H9 (cell line): ENCODE results near the gene LIG4. TPM values are rescaled to one million over a fixed set of nuclear protein-coding genes. Genes with fewer than 3 reads are reported as not detected.

Source experiments
- DNase-seq: peaks from one replicate; pipeline ENCODE4 v3.0.0-alpha.2; 2017
- H2AFZ ChIP-seq: one replicate; pipeline ENCODE4 v1.6.1; 2013; ENCODE audit warnings: mild to moderate bottlenecking, low read length, control low read depth, moderate library complexity
- H2AK5ac ChIP-seq: 2 replicates; pipeline ENCODE4 v1.6.1; 2013; ENCODE audit warnings: low read length, control low read depth, mixed read lengths; ENCODE audit not compliant: insufficient read length
- H2BK120ac ChIP-seq: one replicate; pipeline ENCODE4 v1.6.1; 2013; ENCODE audit warnings: low read depth, mild to moderate bottlenecking, low read length, control low read depth, inconsistent platforms; ENCODE audit not compliant: poor library complexity, severe bottlenecking
- H2BK12ac ChIP-seq: 2 replicates; pipeline ENCODE4 v1.6.1; 2013; ENCODE audit warnings: low read length, control low read depth, mixed read lengths, low read depth; ENCODE audit not compliant: insufficient read length
- H2BK15ac ChIP-seq: 2 replicates; pipeline ENCODE4 v1.6.1; 2013; ENCODE audit warnings: low read depth, low read length, control low read depth
- H2BK20ac ChIP-seq: one replicate; pipeline ENCODE4 v1.6.1; 2013; ENCODE audit warnings: low read depth, mild to moderate bottlenecking, low read length, control low read depth, inconsistent platforms; ENCODE audit not compliant: poor library complexity, severe bottlenecking
- H2BK5ac ChIP-seq: 2 replicates; pipeline ENCODE4 v1.6.1; 2013; ENCODE audit warnings: low read length, control low read depth, mixed read lengths; ENCODE audit not compliant: insufficient read length
- H3K14ac ChIP-seq: 2 replicates; pipeline ENCODE4 v1.6.1; 2013; ENCODE audit warnings: low read length, control low read depth; ENCODE audit not compliant: insufficient read depth
- H3K18ac ChIP-seq: 2 replicates; pipeline ENCODE4 v1.6.1; 2013; ENCODE audit warnings: low read depth, mild to moderate bottlenecking, mixed read lengths, low read length, control low read depth; ENCODE audit not compliant: insufficient read length
- H3K23ac ChIP-seq: 2 replicates; pipeline ENCODE4 v1.6.1; 2013; ENCODE audit warnings: low read length, control low read depth, mixed read lengths, low read depth; ENCODE audit not compliant: insufficient read length
- H3K23me2 ChIP-seq: 2 replicates; pipeline ENCODE4 v1.6.1; 2013; ENCODE audit warnings: low read depth, mild to moderate bottlenecking, mixed read lengths, low read length, control low read depth; ENCODE audit not compliant: insufficient read length, poor library complexity, severe bottlenecking
- H3K27ac ChIP-seq: 2 replicates; pipeline ENCODE4 v1.5.1; 2013; ENCODE audit warnings: low read length, control low read depth, mixed read lengths, low read depth; ENCODE audit not compliant: insufficient read length
- H3K27me3 ChIP-seq: 2 replicates; pipeline ENCODE4 v1.6.1; 2013; ENCODE audit warnings: low read length, control low read depth, inconsistent platforms; ENCODE audit not compliant: insufficient read depth
- H3K4ac ChIP-seq: 2 replicates; pipeline ENCODE4 v1.6.1; 2013; ENCODE audit warnings: low read depth, mild to moderate bottlenecking, control low read depth, inconsistent platforms, low read length, moderate library complexity
- H3K4me1 ChIP-seq: 2 replicates; pipeline ENCODE4 v1.6.1; 2013; ENCODE audit warnings: low read length, control low read depth, inconsistent platforms; ENCODE audit not compliant: insufficient read depth
- H3K4me2 ChIP-seq: 2 replicates; pipeline ENCODE4 v1.6.1; 2013; ENCODE audit warnings: low read length, control low read depth, mixed read lengths; ENCODE audit not compliant: insufficient read length, insufficient read depth
- H3K56ac ChIP-seq: 2 replicates; pipeline ENCODE4 v1.6.1; 2013; ENCODE audit warnings: low read depth, mild to moderate bottlenecking, mixed read lengths, low read length, control low read depth; ENCODE audit not compliant: insufficient read length
- H3K79me1 ChIP-seq: 2 replicates; pipeline ENCODE4 v1.6.1; 2013; ENCODE audit warnings: low read depth, mild to moderate bottlenecking, moderate library complexity, low read length, control low read depth, inconsistent platforms; ENCODE audit not compliant: insufficient read depth, poor library complexity, severe bottlenecking
- H3K79me2 ChIP-seq: 2 replicates; pipeline ENCODE4 v1.6.1; 2013; ENCODE audit warnings: low read length, control low read depth, inconsistent platforms; ENCODE audit not compliant: insufficient read depth
- H3K9ac ChIP-seq: 2 replicates; pipeline ENCODE4 v1.6.1; 2013; ENCODE audit warnings: low read length, control low read depth, mixed read lengths; ENCODE audit not compliant: insufficient read length; ENCODE audit errors: extremely low read depth
- H3K9me3 ChIP-seq: one replicate; pipeline ENCODE4 v1.6.1; 2013; ENCODE audit warnings: low read depth, low read length, inconsistent platforms; ENCODE audit not compliant: control insufficient read depth
- H3T11ph ChIP-seq: one replicate; pipeline ENCODE4 v1.6.1; 2013; ENCODE audit warnings: mild to moderate bottlenecking, low read length, control low read depth, inconsistent platforms
- H4K20me1 ChIP-seq: one replicate; pipeline ENCODE4 v1.6.1; 2013; ENCODE audit not compliant: control insufficient read depth, insufficient read length, insufficient read depth
- H4K5ac ChIP-seq: 2 replicates; pipeline ENCODE4 v1.6.1; 2013; ENCODE audit warnings: low read depth, mild to moderate bottlenecking, mixed read lengths, low read length, control low read depth; ENCODE audit not compliant: insufficient read length
- H4K8ac ChIP-seq: replicated peaks from 2 replicates; pipeline ENCODE4 v1.6.1; 2013; ENCODE audit warnings: low read length, control low read depth, mixed read lengths, low read depth; ENCODE audit not compliant: insufficient read length
- H4K91ac ChIP-seq: 2 replicates; pipeline ENCODE4 v1.6.1; 2013; ENCODE audit warnings: low read depth, mild to moderate bottlenecking, moderate library complexity, mixed read lengths, low read length, control low read depth; ENCODE audit not compliant: insufficient read length
- H3K27ac Mint-ChIP-seq, 3 experiments: 2 replicates in 2 of 3; 3 replicates in 1 of 3; pipeline ENCODE4 v1.8.0; 2020 to 2021; ENCODE audit warnings: mixed read lengths in 3 of 3, mild to moderate bottlenecking in 1 of 3, moderate library complexity in 1 of 3
- H3K27me3 Mint-ChIP-seq: 2 replicates; pipeline ENCODE4 v1.8.0; 2021; ENCODE audit warnings: low read depth, mild to moderate bottlenecking, moderate library complexity, mixed read lengths
- H3K36me3 Mint-ChIP-seq, 3 experiments: 2 replicates in 2 of 3; 3 replicates in 1 of 3; pipeline ENCODE4 v1.8.0; 2020 to 2021; ENCODE audit warnings: low read depth in 3 of 3, mixed read lengths in 3 of 3; ENCODE audit not compliant: insufficient read depth in 1 of 3
- H3K4me1 Mint-ChIP-seq, 2 experiments: 2 replicates each; pipeline ENCODE4 v1.8.0; 2020; ENCODE audit warnings: mixed read lengths in 2 of 2
- H3K4me3 Mint-ChIP-seq, 2 experiments: 2 replicates in 1 of 2; 3 replicates in 1 of 2; pipeline ENCODE4 v1.8.0; 2020 to 2021; ENCODE audit warnings: mild to moderate bottlenecking in 2 of 2, mixed read lengths in 2 of 2, moderate library complexity in 1 of 2
- H3K9me3 Mint-ChIP-seq, 2 experiments: 2 replicates in 1 of 2; 3 replicates in 1 of 2; pipeline ENCODE4 v1.8.0; 2020; ENCODE audit warnings: mild to moderate bottlenecking in 2 of 2, mixed read lengths in 2 of 2, moderate library complexity in 1 of 2
- WGBS: extraction: QIAGEN DNeasy Blood & Tissue Kit; methylation state at CpG from one replicate; pipeline ENCODE4 v1.1.7; 2013; ENCODE audit warnings: missing lambda C conversion rate, low lambda C conversion rate, mixed read lengths; ENCODE audit not compliant: insufficient read length; ENCODE audit errors: extremely low coverage; 5-methylcytosine and 5-hydroxymethylcytosine counted together
- total RNA-seq: library from RNA; stranded (reverse); gene quantifications from 2 replicates; pipeline ENCODE4 v1.2.1, GENCODE V29; 2021
- TF ChIP-seq, protein P1 (sequence below): fragments of 200-600 bp; sonication (generic); conservative IDR thresholded peaks from 3 replicates; pipeline ENCODE4 v1.8.0; 2021; ENCODE audit warnings: antibody characterized with exemption, mild to moderate bottlenecking

The LIG4 gene
- total RNA-seq, 1 experiment from 2014 or later: 5.6 TPM

DNA sequence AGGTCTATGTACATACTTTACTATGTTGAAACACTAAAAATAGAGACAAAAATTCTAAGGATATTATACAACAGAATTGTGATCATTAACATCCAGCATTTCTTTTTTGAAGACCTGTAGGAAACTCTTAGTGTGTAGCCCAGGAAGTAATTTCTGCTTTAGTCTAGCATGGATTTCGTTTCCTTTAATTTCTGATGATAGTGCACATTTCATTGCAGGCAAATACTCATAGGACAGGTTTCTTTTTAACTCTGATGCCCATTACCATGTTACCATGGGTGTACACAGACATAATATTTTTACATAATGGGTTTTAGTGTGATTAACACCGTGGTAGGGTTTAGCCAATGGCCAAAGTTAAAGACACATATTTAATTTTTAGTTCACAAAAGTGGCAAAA, 27.1 kb downstream of the LIG4 start:
- peaks cover 2% of the 10 kb centered on the region in 2 experiments; a peak in 2 of 5 replicates for H3K9me3 Mint-ChIP-seq
- DNase-seq: no peak
- no peak overlapping the region for H3K4me2 ChIP-seq

More for the DNA sequence above, 27.1 kb downstream of the LIG4 start:
- Histone ChIP-seq H4K91ac (no peak overlapping the region), H4K20me1 (no peaks in the 10 kb centered on the region), H3K9me3 (no peaks in the 10 kb centered on the region), H2BK12ac (no peak overlapping the region), H2BK120ac (no peak overlapping the region), H2BK5ac (no peak overlapping the region), H2AK5ac (no peak overlapping the region), H3K56ac (no peak overlapping the region), H3K23me2 (no peaks in the 10 kb centered on the region), H3K4ac (no peak overlapping the region), H3K79me1 (no peaks in the 10 kb centered on the region), H3K4me1 (no peaks in the 10 kb centered on the region), H3K14ac (no peak overlapping the region), H3T11ph (no peak overlapping the region), H3K18ac (no peak overlapping the region), H4K8ac (no peak overlapping the region), H3K27ac (no peak overlapping the region), H4K5ac (no peak overlapping the region), H3K9ac (no peak overlapping the region), H3K79me2 (no peaks in the 10 kb centered on the region; the same call in 1 of the 2 replicates), H2AFZ (no peak overlapping the region), H2BK20ac (no peak overlapping the region), H3K27me3 (no peaks in the 10 kb centered on the region), H3K23ac (no peak overlapping the region), H2BK15ac (no peak overlapping the region)
- no peaks in the 10 kb centered on the region for H3K27me3 Mint-ChIP-seq
- no peak overlapping the region for H3K4me3 Mint-ChIP-seq
- H3K36me3 Mint-ChIP-seq: no peaks in the 10 kb centered on the region; a peak in 1 of 7 replicates
- no CpG with 5 or more reads among the region's 2 CpGs for WGBS
- TF ChIP-seq, protein P1, sequence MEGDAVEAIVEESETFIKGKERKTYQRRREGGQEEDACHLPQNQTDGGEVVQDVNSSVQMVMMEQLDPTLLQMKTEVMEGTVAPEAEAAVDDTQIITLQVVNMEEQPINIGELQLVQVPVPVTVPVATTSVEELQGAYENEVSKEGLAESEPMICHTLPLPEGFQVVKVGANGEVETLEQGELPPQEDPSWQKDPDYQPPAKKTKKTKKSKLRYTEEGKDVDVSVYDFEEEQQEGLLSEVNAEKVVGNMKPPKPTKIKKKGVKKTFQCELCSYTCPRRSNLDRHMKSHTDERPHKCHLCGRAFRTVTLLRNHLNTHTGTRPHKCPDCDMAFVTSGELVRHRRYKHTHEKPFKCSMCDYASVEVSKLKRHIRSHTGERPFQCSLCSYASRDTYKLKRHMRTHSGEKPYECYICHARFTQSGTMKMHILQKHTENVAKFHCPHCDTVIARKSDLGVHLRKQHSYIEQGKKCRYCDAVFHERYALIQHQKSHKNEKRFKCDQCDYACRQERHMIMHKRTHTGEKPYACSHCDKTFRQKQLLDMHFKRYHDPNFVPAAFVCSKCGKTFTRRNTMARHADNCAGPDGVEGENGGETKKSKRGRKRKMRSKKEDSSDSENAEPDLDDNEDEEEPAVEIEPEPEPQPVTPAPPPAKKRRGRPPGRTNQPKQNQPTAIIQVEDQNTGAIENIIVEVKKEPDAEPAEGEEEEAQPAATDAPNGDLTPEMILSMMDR: no peak
- no peak overlapping the region for H3K27ac Mint-ChIP-seq
- H3K4me1 Mint-ChIP-seq: no peaks in the 10 kb centered on the region
